Fibroblast of skin of back (primary cell): ENCODE measurements around the gene LHFPL3. TPM values are rescaled to one million over a fixed set of nuclear protein-coding genes. Genes with fewer than 3 reads are reported as not detected.
"Not testable (repeated sequence)": the region's sequence is repeated elsewhere in the genome, so short reads cannot be mapped to it uniquely, and the experiment has no call there.

Experiments used
- DNase-seq: peaks from one replicate; pipeline ENCODE4 v3.0.0-alpha.2; 2013
- polyA plus RNA-seq, 2 experiments: library from polyadenylated mRNA; unstranded; fragments of 120-200 nt; gene quantifications; one replicate each; pipeline ENCODE4 v1.2.1, GENCODE V29; 2013; ENCODE audit not compliant: insufficient read length in 2 of 2

LHFPL3 gene
- polyA plus RNA-seq (2013, experiment 1 of 2; ENCODE audit: insufficient read length) = not detected
- polyA plus RNA-seq (2013, experiment 2 of 2; ENCODE audit: insufficient read length) = not detected

- peak; percentile 11 for DNase-seq
Measured at GRCh38 chr7:104328296-104328969, at the start of gene LHFPL3. Gene LHFPL3, plus strand, starts transcription at chr7:104328603.

DNA sequence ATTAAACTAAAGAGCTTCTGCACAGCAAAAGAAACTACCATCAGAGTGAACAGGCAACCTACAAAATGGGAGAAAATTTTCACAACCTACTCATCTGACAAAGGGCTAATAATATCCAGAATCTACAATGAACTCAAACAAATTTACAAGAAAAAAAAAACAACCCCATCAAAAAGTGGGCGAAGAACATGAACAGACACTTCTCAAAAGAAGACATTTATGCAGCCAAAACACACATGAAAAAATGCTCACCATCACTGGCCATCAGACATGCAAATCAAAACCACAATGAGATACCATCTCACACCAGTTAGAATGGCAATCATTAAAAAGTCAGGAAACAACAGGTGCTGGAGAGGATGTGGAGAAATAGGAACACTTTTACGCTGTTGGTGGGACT, 46.7 kb upstream of the LHFPL3 start:
- DNase-seq = not testable (repeated sequence)

GRCh38 chr7:104286839-104287238, 41.6 kb upstream of the LHFPL3 start:
- DNase-seq = no peak

- no peak for DNase-seq
Measured at GRCh38 chr7:104288137-104288536, 40.3 kb upstream of the LHFPL3 start.

DNA sequence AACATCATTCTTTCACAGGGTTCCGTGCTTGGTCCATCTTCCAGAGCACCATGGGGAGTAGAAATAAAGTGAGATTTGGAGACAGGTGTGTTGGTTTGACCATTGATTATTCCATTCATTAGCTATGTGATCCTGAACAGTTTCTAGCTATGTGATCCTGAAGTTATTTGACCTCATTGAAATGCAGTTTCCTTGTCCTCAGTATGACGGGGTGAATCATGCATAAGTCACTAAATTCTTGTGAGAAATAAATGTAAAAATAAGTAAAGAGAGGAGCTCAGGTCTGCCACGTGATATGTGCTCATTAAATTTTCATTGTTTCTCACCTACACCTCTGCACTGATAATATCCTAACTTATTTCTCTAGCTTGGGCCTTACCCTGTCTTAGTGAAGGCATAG, 34.1 kb upstream of the LHFPL3 start:
- DNase-seq = no peak

DNA sequence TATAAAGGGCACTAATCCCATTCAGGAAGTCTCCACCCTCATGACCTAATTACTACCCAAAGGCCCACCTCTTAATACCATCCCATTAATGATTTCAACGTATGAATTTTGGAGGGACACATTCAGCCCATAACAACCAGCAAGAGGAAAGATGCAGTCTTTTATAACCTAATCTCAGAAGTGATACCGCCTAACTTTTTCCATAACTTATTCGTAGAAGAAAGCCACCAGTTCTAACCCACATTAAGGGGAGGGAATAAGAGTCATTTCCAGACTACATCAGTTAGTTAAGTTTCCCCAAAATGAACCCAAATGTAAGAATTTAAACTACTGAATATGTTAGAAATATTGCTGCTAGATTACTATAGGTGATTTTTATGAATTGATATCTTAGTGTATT, 32.1 kb upstream of the LHFPL3 start:
- DNase-seq = no peak

- DNase-seq = no peak
Measured at GRCh38 chr7:104296900-104297299, 31.5 kb upstream of the LHFPL3 start.

- DNase-seq = no peak
Measured at GRCh38 chr7:104299323-104299722, 29.1 kb upstream of the LHFPL3 start.

- no peak for DNase-seq
Measured at GRCh38 chr7:104299777-104300176, 28.6 kb upstream of the LHFPL3 start.

GRCh38 chr7:104306793-104307192, 21.6 kb upstream of the LHFPL3 start:
- no peak for DNase-seq

- no peak for DNase-seq
Measured at GRCh38 chr7:104317948-104318629, 10.3 kb upstream of the LHFPL3 start.

DNA sequence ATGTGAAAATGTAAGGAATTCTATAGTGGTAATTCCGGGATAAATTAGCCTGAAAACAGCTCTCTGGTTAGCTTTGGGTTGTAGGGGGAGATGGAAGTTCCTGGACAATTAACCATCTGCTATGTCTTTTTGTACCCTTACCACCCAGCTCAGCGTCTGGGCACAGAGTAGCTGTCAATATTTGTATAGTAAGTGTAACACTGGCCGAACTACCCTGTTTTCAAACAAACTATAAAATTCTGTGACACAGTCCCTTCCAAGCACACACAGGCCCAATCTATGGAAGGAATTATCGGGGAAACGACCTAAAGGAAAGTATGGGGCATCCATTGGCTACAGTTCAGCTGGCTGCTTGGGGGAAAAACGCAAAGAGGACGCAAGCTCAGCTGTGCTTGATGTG, 869 bp upstream of the LHFPL3 start:
- no peak for DNase-seq

DNA sequence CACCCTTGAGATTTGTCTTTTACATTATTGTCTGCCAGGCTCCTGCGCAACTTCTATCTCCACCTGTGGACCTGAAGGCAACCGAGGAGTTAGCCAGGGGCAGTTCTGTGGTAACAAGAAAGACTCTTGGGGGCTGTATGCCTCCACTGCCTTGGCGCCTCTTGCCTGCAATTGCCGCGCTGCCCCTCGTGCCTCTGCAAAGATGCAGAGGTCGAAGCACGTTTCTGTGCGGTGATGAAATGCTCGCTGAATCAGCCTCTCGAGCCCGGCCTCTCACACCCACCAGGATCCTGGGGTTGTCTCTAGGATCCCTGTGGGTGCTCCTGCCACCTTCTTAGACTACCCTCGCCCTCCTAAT, 486 bp upstream of the LHFPL3 start:
- DNase-seq = no peak

DNA sequence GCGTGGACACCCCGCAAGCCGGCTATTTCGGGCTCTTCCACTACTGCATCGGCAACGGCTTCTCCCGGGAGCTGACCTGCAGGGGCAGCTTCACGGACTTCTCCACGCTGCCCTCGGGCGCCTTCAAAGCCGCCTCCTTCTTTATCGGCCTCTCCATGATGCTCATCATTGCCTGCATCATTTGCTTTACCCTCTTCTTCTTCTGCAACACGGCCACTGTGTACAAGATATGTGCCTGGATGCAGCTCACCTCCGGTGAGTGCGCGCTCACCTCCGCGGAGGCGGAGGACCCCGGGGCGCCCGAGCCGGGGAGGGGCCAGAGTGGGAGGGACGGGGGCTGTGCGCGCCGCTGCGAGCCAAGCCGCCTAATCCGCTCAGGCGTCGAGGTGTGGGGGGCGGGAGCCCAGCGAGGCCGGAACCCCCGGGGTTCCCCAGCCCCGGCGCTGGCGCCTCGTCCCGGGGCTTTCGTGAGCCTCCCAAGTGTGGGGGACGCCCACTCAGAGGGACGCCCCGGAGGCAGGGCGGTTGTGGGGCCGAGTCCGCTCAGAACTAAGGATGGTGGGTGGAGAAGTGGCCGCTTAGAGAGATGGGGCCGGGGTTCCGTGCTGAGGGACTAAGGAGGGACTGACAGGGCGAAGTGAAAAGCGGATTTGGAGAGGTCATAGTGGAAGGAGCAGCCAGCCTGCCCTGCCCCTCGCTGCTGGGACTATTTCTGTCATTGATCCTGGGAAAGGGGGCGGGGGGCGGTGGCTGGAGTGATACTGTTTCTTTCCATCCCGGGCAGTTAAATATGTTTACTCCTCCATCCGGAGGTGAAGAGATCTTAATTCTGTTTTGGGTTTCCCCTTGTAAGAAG, 795 bp downstream of the LHFPL3 start:
- DNase-seq = no peak

- no peak for DNase-seq
Measured at GRCh38 chr7:104341546-104341945, 13.1 kb downstream of the LHFPL3 start.

- DNase-seq = no peak
Measured at GRCh38 chr7:104352736-104353135, 24.3 kb downstream of the LHFPL3 start.

DNA sequence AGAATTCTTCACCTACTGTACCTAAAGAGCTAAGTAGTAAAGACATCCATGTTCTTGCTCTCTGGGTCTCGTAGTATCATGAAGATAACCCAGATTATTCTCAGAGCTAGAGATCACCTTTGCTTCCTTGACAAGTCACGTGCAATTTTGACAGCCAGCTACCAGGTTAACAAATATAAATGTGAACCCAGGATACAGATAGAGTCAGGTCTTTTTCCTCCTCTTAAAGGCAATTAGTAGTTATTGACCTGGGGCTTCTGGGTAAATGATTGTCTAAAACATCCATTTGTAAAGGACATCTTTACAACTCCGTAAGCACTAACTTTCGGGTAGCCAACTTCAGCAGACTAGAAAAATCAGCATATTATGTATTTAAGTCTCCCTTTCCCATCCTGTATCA, 28.8 kb downstream of the LHFPL3 start:
- no peak for DNase-seq

DNA sequence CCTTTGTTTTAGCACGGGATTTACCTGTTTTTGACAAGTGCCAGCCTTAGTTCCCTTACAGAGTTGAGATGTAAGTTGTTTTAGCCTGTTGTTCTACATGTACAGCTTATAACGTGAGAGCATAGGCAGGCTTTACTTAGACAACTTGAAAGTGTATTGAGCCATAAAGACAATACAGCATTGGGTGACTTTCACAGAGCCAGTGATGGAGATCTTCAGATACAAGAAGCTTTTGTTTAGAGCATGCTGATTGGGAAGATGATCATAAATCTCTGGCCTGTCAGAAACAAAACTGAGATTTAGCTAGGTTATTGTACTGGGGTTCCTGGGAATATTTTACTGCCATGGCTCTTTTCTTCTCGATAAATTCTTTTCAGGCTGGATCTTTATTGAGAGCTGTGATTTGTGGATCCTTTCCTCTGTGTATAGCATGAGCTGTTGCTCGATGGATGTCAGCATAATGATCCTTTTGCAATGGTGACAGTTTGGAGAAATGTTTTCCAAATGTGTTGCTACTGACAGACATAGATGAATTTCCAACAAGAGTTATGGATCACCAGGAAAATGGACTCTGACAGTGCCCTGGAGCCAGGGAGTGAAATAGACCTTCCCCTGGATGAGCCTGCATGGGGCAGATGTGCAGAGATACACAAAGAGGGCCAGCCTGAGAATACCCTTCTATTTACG, 30.2 kb downstream of the LHFPL3 start:
- DNase-seq = no peak

GRCh38 chr7:104362756-104363155, 34.4 kb downstream of the LHFPL3 start:
- DNase-seq = no peak

GRCh38 chr7:104363355-104363754, 35.0 kb downstream of the LHFPL3 start:
- no peak for DNase-seq

- DNase-seq = no peak
Measured at GRCh38 chr7:104366390-104366789, 38.0 kb downstream of the LHFPL3 start.

DNA sequence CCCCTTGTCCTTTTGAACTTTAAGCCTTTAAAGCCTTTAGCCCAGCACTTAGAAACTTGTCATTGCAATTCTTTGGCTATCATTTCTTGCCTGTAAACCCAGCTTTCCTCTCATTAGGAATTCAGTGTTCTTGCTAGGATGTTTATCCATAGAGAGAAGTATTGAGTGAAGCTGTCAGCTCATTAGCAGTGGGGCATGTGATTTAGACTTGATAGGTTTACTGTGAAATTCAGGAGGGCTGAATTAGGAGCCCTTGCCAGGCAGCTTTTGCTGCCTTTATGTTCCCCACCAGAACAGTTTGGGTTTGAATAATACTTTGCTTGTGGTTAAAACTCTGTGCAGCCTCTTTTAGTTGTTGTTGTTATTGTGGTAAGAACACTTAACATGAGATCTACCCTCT, 39.5 kb downstream of the LHFPL3 start:
- no peak for DNase-seq
